ENCODE data around the gene GPC6. TPM values are rescaled to one million over a fixed set of nuclear protein-coding genes. Genes with fewer than 3 reads are reported as not detected.

Gene GPC6
- total RNA-seq, 2 experiments from 2014 or later: not detected

GRCh38 chr13:93714171-93714570 is 487.6 kb downstream of the GPC6 start:
- ChIA-PET CTCF (no interaction called here), POLR2A (no interaction called here)

- CTCF ChIA-PET: no interaction called here
- POLR2A ChIA-PET: interaction anchor here (0.6 kb wide), 1 partner anchor 1139 kb away, joined by 3 read pairs; no protein-coding TSS in a partner anchor
Measured at GRCh38 chr13:93715866-93716265, 489.3 kb downstream of the GPC6 start.

GRCh38 chr13:93716623-93717022 is 490.0 kb downstream of the GPC6 start:
- ChIA-PET CTCF (no interaction called here), POLR2A (no interaction called here)

GRCh38 chr13:93721483-93721882 is 494.9 kb downstream of the GPC6 start:
- ChIA-PET CTCF (no interaction called here), POLR2A (no interaction called here)

GRCh38 chr13:93723316-93723715 is 496.7 kb downstream of the GPC6 start:
- POLR2A ChIA-PET: no interaction called here

GRCh38 chr13:93724187-93724586 is 497.6 kb downstream of the GPC6 start:
- POLR2A ChIA-PET: no interaction called here
- CTCF ChIA-PET: no interaction called here

More at GRCh38 chr13:93723316-93723715, 496.7 kb downstream of the GPC6 start:
- CTCF ChIA-PET: no interaction called here

GRCh38 chr13:93726173-93726957 is 499.8 kb downstream of the GPC6 start:
- POLR2A ChIA-PET: no interaction called here
- CTCF ChIA-PET: no interaction called here

GRCh38 chr13:93727211-93728141 is 500.9 kb downstream of the GPC6 start:
- POLR2A ChIA-PET: no interaction called here

GRCh38 chr13:93729383-93729782 is 502.8 kb downstream of the GPC6 start:
- CTCF ChIA-PET: no interaction called here
- POLR2A ChIA-PET: no interaction called here

More at GRCh38 chr13:93727211-93728141, 500.9 kb downstream of the GPC6 start:
- CTCF ChIA-PET: no interaction called here

GRCh38 chr13:93730780-93731179 is 504.2 kb downstream of the GPC6 start:
- ChIA-PET CTCF (no interaction called here), POLR2A (no interaction called here)

- ChIA-PET CTCF (no interaction called here), POLR2A (no interaction called here)
Measured at GRCh38 chr13:93732186-93732585, 505.6 kb downstream of the GPC6 start.

GRCh38 chr13:93736081-93736480 is 509.5 kb downstream of the GPC6 start:
- ChIA-PET CTCF (no interaction called here), POLR2A (no interaction called here)

GRCh38 chr13:93736909-93737308 is 510.3 kb downstream of the GPC6 start:
- ChIA-PET POLR2A (no interaction called here), CTCF (no interaction called here)

- CTCF ChIA-PET: no interaction called here
Measured at GRCh38 chr13:93740334-93740733, 513.7 kb downstream of the GPC6 start.

GRCh38 chr13:93744033-93744432 is 517.4 kb downstream of the GPC6 start:
- ChIA-PET POLR2A (no interaction called here), CTCF (no interaction called here)

More at GRCh38 chr13:93740334-93740733, 513.7 kb downstream of the GPC6 start:
- POLR2A ChIA-PET: no interaction called here

- ChIA-PET POLR2A (no interaction called here), CTCF (no interaction called here)
Measured at GRCh38 chr13:93744886-93745285, 518.3 kb downstream of the GPC6 start.

- CTCF ChIA-PET: no interaction called here
- POLR2A ChIA-PET: no interaction called here
Measured at GRCh38 chr13:93745884-93746283, 519.3 kb downstream of the GPC6 start.

GRCh38 chr13:93746589-93746988 is 520.0 kb downstream of the GPC6 start:
- ChIA-PET CTCF (no interaction called here), POLR2A (no interaction called here)

GRCh38 chr13:93750676-93751075 is 524.1 kb downstream of the GPC6 start:
- CTCF ChIA-PET: no interaction called here
- POLR2A ChIA-PET: no interaction called here

- ChIA-PET POLR2A (no interaction called here), CTCF (no interaction called here)
Measured at GRCh38 chr13:93751117-93751516, 524.5 kb downstream of the GPC6 start.

GRCh38 chr13:93752541-93752940 is 525.9 kb downstream of the GPC6 start:
- ChIA-PET POLR2A (no interaction called here), CTCF (no interaction called here)
